GM12875 (cell line): ENCODE measurements around the gene GDI1.
A peak's percentile ranks its signal among the peaks of the same experiment; 100 is the strongest.

Source experiments
- H3K4me3 ChIP-seq: one replicate; pipeline ENCODE4 v1.5.1; 2011; ENCODE audit warnings: low read depth, low read length, control low read depth
- TF ChIP-seq, protein P1 (sequence below): IDR thresholded peaks from 2 replicates; pipeline ENCODE4 v1.5.1; 2011; ENCODE audit warnings: low read depth, mild to moderate bottlenecking, control low read depth, inconsistent platforms, low read length, moderate library complexity, borderline replicate concordance; ENCODE audit not compliant: insufficient read depth

GDI1 gene

DNA sequence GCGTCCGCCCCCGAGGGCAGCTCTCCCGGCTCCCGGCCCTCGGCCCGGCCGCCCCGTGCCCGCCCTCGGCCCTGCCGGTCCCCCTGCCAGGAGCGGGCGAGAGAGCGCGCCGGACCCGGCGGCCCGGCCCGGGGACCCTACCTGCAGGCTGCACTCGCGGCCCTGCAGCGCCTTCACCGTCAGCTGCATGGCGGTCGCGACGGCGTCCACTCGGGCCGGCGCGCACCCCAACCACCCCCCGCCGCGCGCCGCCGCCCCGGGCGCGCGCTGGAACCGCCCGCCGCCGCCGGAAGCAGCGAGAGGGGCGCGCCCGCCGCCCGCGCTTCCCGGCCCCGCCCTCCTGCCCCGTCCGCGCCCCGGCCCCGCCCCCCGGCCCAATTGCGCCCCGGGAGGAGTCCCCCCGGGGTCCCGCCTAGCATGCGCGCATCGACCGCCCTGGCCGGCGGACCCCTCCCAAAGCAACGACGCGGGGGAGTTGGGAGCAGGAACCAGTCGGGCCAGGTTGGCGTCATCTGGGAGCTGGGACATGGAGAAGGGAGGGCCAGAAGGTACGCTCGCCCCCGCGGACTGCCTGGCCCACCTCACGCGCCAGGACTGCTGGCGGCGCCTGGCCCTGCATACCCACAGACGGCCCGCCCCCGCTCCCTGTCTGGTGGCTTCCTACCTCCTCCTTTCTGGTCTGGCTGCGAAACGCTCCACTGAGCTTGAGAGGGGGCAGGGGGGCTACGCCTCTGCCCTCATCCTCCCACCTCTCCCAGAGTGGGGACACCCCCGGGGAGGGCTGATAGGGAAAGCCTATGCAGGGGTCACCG lies 49.6 kb downstream of the GDI1 start, which contains the start of gene UBL4A:
UBL4A (minus strand) TSS at position 220 of the 812 bp plus-strand sequence; CDS start at position 189, 31 bp downstream.
- TF ChIP-seq, protein P1, sequence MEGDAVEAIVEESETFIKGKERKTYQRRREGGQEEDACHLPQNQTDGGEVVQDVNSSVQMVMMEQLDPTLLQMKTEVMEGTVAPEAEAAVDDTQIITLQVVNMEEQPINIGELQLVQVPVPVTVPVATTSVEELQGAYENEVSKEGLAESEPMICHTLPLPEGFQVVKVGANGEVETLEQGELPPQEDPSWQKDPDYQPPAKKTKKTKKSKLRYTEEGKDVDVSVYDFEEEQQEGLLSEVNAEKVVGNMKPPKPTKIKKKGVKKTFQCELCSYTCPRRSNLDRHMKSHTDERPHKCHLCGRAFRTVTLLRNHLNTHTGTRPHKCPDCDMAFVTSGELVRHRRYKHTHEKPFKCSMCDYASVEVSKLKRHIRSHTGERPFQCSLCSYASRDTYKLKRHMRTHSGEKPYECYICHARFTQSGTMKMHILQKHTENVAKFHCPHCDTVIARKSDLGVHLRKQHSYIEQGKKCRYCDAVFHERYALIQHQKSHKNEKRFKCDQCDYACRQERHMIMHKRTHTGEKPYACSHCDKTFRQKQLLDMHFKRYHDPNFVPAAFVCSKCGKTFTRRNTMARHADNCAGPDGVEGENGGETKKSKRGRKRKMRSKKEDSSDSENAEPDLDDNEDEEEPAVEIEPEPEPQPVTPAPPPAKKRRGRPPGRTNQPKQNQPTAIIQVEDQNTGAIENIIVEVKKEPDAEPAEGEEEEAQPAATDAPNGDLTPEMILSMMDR = no peak
- peak within 1 kb of the TSS; percentile 74 for H3K4me3 ChIP-seq

DNA sequence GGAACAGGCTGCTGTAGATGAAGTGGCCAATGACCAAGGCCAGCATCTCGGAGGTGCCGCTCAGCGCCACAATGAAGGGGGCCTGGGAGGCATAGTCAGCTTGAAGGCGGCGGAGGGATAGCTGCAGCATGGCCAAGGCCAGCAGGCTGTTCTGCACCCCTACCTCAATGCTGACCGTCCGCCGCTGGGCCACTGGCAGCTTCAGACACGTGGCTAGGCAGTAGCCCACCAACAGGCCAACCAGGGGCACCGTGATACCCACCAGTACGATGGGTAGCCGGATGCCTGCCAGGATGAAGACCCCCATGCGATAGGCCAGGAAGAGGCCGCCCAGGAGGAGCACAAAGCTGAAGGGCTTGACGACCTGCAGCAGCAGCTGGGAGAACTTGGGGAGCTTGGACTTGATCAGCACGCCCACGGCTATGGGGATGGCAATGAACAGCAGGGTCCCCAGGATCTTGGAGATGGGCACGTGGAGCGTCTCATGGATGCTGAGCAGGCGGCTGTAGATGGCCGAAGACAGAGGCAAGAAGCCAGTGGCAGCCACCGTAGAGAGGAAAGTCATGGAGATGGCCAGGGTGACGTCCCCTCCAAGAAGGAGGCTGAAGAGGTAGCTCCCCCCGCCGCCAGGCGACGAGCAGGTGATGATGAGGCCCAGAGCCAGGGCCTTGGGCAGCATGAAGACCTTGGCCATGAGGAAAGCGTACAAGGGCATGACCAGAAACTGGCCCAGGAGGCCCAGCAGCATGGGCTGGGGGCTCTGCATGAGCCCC lies 50.8 kb downstream of the GDI1 start:
- no peak overlapping the region for H3K4me3 ChIP-seq

DNA sequence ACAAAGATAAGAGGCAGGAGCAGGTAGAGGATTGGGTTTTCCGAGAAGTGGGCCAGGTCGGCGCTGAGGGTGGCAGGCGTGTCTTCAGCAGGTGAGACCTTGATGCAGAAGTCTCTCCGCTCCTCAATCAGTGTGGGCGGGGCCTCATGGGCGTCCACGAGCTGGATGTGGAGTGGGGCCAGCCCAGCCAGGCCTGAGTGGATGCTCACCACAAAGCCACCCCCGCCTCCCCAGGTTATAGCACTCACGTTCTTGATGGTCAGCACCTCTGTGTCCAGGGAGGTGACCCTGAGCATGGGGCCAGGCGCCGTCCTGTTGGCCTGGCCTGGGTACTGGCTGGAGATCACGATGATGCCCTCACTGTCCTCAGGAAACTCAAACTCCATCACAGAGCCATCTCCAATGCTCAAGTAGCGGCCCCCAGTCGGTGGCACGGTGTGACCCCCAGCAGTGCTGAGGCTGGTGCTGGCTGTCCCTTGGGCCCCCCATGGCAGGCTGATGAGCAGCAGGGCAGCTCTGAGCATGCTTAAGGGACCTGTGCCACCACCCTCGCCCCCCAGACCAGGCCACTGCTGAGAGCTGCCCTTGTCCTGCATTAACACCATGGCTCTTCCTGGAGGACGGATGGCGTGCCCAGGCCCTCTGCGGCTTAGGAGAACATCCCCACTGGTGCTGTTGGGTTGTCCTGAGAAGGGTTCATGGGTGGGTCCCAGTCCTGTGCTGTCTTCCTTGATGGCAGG lies 51.6 kb downstream of the GDI1 start:
- TF ChIP-seq, protein P1 = no peak
- H3K4me3 ChIP-seq = no peak overlapping the region

More for the DNA sequence above, 50.8 kb downstream of the GDI1 start:
- TF ChIP-seq, protein P1 = no peak

DNA sequence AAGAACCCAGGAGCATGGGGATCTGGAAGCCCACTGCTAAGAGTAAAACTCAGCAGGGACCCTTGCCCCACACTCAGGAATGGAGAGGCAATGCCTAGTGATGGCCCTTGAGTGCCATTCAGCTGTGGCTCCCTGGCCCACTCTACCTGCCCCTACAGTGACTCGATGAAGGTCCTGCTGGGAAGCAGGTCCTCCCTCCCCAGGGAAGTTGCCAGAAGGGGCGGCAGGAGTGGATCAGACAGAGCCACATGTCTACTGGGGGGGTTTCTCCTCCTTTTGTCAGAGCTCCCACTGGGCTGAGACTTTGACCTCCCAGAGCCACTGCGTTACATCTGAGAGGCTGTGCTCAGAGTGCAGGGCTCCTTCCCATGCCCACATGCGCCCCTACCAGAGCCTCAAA lies 52.2 kb downstream of the GDI1 start:
- H3K4me3 ChIP-seq = peak overlapping the region; percentile 62

DNA sequence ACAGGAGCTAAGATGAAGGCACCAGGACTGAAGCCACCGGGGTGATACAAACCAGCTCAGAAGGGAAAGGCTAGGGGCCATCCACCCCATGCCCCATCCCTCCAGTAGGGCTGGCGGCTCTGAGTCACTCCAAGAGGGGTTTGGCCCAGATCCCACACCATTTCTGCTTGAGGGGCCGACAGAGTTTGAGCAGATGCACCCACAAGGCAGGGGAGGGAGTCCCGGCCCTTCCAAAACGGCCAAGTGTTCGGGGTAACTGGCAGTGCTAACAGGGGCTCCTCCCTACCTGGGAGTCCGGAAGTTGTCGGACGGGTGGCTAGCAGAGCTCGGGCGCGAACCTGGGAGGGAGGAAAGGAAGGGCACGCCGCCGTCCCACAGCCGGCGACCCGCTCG lies 53.1 kb downstream of the GDI1 start:
- TF ChIP-seq, protein P1 = no peak

More for the DNA sequence above, 52.2 kb downstream of the GDI1 start:
- TF ChIP-seq, protein P1 = no peak

DNA sequence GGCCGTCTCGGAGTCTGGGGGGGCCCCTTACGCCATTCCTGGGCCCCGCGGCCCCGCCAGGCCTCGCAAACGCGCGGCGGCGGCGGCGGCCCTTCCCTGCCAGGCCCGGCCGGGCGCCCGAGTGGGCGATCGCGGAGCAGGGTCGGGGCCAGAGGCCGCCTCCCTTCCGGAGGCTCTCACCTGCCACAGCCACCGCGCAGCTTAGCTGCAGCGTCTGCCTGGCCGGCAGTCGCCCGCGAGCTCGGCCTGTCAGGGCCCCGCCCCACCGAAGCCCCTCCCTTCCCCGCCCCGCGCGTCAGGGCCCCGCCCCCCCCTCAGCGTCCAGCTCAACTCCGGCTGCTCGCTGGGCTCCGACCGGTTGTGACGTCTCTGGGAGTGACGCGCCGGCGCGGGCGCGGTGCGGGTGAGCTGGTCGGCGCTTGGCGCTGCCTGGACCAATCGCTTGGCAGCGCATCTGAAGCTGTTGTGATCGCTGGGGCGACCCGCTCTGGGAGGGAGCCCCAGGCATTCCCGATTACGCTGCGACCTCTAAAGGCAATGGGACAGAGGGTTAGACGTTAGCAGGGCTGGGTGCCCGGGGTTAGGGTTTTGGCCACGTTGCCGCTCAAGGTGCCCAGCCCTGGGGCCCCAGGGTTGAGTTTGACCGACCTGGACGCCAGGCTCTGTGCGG lies 53.6 kb downstream of the GDI1 start, which contains the start of gene SLC10A3:
SLC10A3 (minus strand) TSS at position 216 of the 670 bp plus-strand sequence. CDS start 1,689 bp downstream, outside the sequence.
- TF ChIP-seq, protein P1 = no peak
- H3K4me3 ChIP-seq = peak within 1 kb of the TSS; percentile 75

More for the DNA sequence above, 53.1 kb downstream of the GDI1 start:
- H3K4me3 ChIP-seq = peak overlapping the region; percentile 62
